BJ (cell line): ENCODE data around the gene ZDHHC14. TPM values are rescaled to one million over a fixed set of nuclear protein-coding genes. Genes with fewer than 3 reads are reported as not detected.

Experiments
- CTCF ChIA-PET: fragments of 350-600 bp; formaldehyde crosslinking; extraction: SDS; loops from one replicate; lab custom pipeline; 2021; ENCODE audit warnings: antibody characterized with exemption, inconsistent platforms; lab: Yijun Ruan, JAX
- POLR2A ChIA-PET: fragments of 300-600 bp; sonication (Branson Sonifier 250); formaldehyde crosslinking; extraction: SDS; loops from one replicate; lab custom pipeline; 2021; ENCODE audit warnings: antibody characterized with exemption; lab: Charles Lee
- DNase-seq: peaks from one replicate; pipeline ENCODE4 v3.0.0-alpha.2; 2011; ENCODE audit warnings: low read depth
- H3K27me3 ChIP-seq: 2 replicates; pipeline ENCODE4 v1.6.0; 2011; ENCODE audit warnings: low read length; ENCODE audit not compliant: control insufficient read depth, insufficient read depth
- H3K36me3 ChIP-seq: 2 replicates; pipeline ENCODE4 v1.5.1; 2011; ENCODE audit warnings: low read length; ENCODE audit not compliant: control insufficient read depth, insufficient read depth
- H3K4me3 ChIP-seq: 2 replicates; pipeline ENCODE4 v1.5.1; 2011; ENCODE audit warnings: low read depth, mild to moderate bottlenecking, control low read depth, low read length
- CTCF ChIP-seq: IDR thresholded peaks from 2 replicates; pipeline ENCODE4 v1.5.1; 2011; ENCODE audit warnings: low read depth, mild to moderate bottlenecking, control low read depth, inconsistent platforms, low read length, moderate library complexity; ENCODE audit not compliant: insufficient read depth
- polyA plus RNA-seq: library from polyadenylated mRNA; depleted of rRNA; stranded (reverse); fragments of >200 nt; gene quantifications from 2 replicates; pipeline ENCODE4 v1.2.3, GENCODE V29; 2011

ZDHHC14 gene
- polyA plus RNA-seq, 1 experiment, result 3.6 TPM

GRCh38 chr6:157398151-157398550, 17.2 kb downstream of the ZDHHC14 start:
- H3K4me3 ChIP-seq, result no peak overlapping the region
- no peak for TF ChIP-seq CTCF
- CTCF ChIA-PET, result no interaction called here

GRCh38 chr6:157400676-157401075, 19.7 kb downstream of the ZDHHC14 start:
- H3K4me3 ChIP-seq, result no peak overlapping the region
- ChIA-PET POLR2A (no interaction called here), CTCF (no interaction called here)
- no peak for TF ChIP-seq CTCF
- no peak for DNase-seq
- H3K36me3 ChIP-seq, result no peaks in the 10 kb centered on the region
- no peaks in the 10 kb centered on the region for H3K27me3 ChIP-seq

More at GRCh38 chr6:157398151-157398550, 17.2 kb downstream of the ZDHHC14 start:
- no peaks in the 10 kb centered on the region for H3K27me3 ChIP-seq
- H3K36me3 ChIP-seq, result no peaks in the 10 kb centered on the region
- POLR2A ChIA-PET, result no interaction called here
- no peak for DNase-seq

- H3K4me3 ChIP-seq, result no peak overlapping the region
- CTCF ChIA-PET, result no interaction called here
- no peak for DNase-seq
- H3K36me3 ChIP-seq, result no peaks in the 10 kb centered on the region
- POLR2A ChIA-PET, result no interaction called here
- no peak for TF ChIP-seq CTCF
- no peaks in the 10 kb centered on the region for H3K27me3 ChIP-seq
Measured at GRCh38 chr6:157401734-157402338, 20.8 kb downstream of the ZDHHC14 start.

GRCh38 chr6:157402996-157403685, 22.2 kb downstream of the ZDHHC14 start:
- no peak for DNase-seq
- POLR2A ChIA-PET, result no interaction called here
- Histone ChIP-seq H3K36me3 (no peaks in the 10 kb centered on the region), H3K27me3 (no peaks in the 10 kb centered on the region), H3K4me3 (no peak overlapping the region)
- TF ChIP-seq CTCF, result no peak
- CTCF ChIA-PET, result no interaction called here

GRCh38 chr6:157403686-157404051, 22.7 kb downstream of the ZDHHC14 start:
- POLR2A ChIA-PET, result no interaction called here
- H3K4me3 ChIP-seq, result no peak overlapping the region
- CTCF ChIA-PET, result no interaction called here

More at GRCh38 chr6:157403686-157404051, 22.7 kb downstream of the ZDHHC14 start:
- no peak for DNase-seq
- no peaks in the 10 kb centered on the region for H3K36me3 ChIP-seq
- no peaks in the 10 kb centered on the region for H3K27me3 ChIP-seq
- no peak for TF ChIP-seq CTCF
